Mononuclear cell (primary cell): ENCODE data around the gene SHE. TPM values are rescaled to one million over a fixed set of nuclear protein-coding genes. Genes with fewer than 3 reads are reported as not detected.
"Not testable (repeated sequence)": the region's sequence is repeated elsewhere in the genome, so short reads cannot be mapped to it uniquely, and the experiment has no call there.

Experiments used
- H3K27me3 ChIP-seq: 2 replicates; pipeline ENCODE4 v1.6.0; 2011; ENCODE audit warnings: low read length, control low read depth; ENCODE audit not compliant: insufficient read depth
- H3K4me1 ChIP-seq: 2 replicates; pipeline ENCODE4 v1.5.1; 2011; ENCODE audit warnings: mild to moderate bottlenecking, low read length, control low read depth; ENCODE audit not compliant: insufficient read depth
- H3K4me3 ChIP-seq: 2 replicates; pipeline ENCODE4 v1.5.1; 2011; ENCODE audit warnings: mild to moderate bottlenecking, low read length, moderate library complexity
- H3K9me3 ChIP-seq: 2 replicates; pipeline ENCODE4 v1.5.1; 2011; ENCODE audit warnings: low read depth, mild to moderate bottlenecking, control low read depth, low read length
- total RNA-seq: library from RNA; depleted of rRNA; stranded (reverse); fragments of >200 nt; gene quantifications from one replicate; pipeline ENCODE4 v1.2.3, GENCODE V29; 2012

Gene SHE
- total RNA-seq, 1 donor, result 0.10 TPM

DNA sequence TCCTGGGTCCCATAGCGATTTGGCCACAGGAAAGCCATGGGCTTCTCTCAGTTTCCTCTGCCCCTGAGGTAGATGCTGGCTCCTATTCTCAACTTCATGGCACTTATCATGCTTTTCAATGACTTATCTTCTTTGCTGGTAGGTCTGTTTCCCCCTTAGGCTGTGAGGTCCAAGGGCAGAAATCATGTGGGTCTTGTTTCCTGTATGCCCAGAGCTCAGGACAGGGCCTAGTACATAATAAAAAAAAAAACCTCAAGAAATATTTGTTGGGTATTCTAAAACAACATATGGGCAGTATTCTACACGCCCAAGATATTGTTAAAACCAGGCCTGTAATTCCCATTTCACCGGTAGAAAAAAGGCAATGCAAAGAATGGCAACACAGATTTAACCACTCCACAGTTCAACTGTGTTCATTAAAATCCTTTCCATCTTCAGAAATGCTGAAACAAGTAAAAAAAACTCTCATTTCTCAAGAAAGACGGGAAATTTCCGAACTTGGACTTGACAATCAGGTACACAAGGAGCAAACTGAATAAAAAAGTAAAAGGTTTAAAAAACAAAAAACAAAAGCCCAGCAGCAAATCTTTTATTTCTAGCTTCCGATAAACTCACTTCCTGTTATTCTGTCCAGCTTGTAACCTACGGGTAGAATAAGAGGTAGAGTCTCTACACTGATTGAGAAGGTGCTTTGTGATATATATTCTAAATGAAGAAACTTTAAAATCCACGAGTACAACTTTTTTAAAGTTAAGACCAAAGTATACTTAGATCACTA is 6.5 kb downstream of the SHE start:
- peaks cover 56% of the 10 kb centered on the region for H3K4me1 ChIP-seq
- peaks cover 20% of the 10 kb centered on the region for H3K27me3 ChIP-seq
- no peaks in the 10 kb centered on the region for H3K9me3 ChIP-seq
- H3K4me3 ChIP-seq, result no peak overlapping the region

DNA sequence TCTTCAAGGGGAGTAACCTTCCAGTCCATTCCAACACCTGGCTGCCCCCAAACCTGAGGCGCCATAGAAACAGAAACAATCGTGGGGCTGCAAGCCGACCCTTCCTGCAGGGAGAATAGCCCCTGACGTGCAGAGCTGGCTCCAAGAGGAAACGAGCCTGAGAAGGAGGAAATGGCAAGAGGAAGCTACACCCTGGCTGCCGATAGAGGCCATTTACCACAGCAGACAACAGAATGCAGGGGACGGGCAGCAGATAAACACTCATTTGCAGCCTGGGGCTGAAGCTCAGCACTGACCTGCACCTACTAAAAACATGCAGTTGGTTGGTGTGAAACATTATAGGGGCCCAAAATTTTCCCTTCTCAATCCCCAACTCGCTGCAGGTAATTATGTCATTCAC is 8.9 kb downstream of the SHE start:
- H3K4me3 ChIP-seq, result no peak overlapping the region
- H3K4me1 ChIP-seq, result peaks cover 67% of the 10 kb centered on the region
- no peaks in the 10 kb centered on the region for H3K9me3 ChIP-seq
- H3K27me3 ChIP-seq, result no peaks in the 10 kb centered on the region

- H3K4me3 ChIP-seq, result no peak overlapping the region
- H3K4me1 ChIP-seq, result peaks cover 65% of the 10 kb centered on the region
Observed at GRCh38 chr1:154492115-154492514, 10.1 kb downstream of the SHE start.

DNA sequence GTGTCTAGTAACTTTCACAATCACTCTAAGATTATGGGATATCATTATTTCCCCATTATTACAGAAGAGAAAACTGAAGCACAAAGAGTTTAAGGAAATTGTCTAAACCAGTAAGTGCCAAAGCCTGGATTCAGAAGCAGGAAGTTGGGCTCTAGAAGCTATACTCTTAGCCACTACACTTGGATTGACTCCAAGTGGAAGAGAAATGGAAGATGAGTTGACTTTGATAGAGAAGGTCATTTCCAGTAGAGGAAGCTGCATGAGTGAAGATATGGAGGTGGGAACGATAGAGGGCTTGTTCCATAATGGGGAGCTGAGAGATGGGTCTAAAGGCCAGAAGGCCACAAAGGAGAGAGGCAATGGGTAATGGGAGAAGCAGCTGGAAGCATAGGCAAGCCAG is 11.9 kb downstream of the SHE start:
- H3K4me1 ChIP-seq, result peaks cover 68% of the 10 kb centered on the region
- H3K27me3 ChIP-seq, result no peaks in the 10 kb centered on the region
- H3K9me3 ChIP-seq, result no peaks in the 10 kb centered on the region
- no peak overlapping the region for H3K4me3 ChIP-seq

More at GRCh38 chr1:154492115-154492514, 10.1 kb downstream of the SHE start:
- H3K9me3 ChIP-seq, result no peaks in the 10 kb centered on the region
- H3K27me3 ChIP-seq, result no peaks in the 10 kb centered on the region

- Histone ChIP-seq H3K4me3 (no peak overlapping the region), H3K4me1 (peaks cover 71% of the 10 kb centered on the region), H3K27me3 (no peaks in the 10 kb centered on the region), H3K9me3 (no peaks in the 10 kb centered on the region)
Observed at GRCh38 chr1:154489695-154490274, 12.4 kb downstream of the SHE start.

GRCh38 chr1:154488922-154489321 is 13.3 kb downstream of the SHE start:
- H3K4me3 ChIP-seq, result no peak overlapping the region
- peaks cover 71% of the 10 kb centered on the region for H3K4me1 ChIP-seq
- no peaks in the 10 kb centered on the region for H3K27me3 ChIP-seq
- no peaks in the 10 kb centered on the region for H3K9me3 ChIP-seq

GRCh38 chr1:154486756-154487155 is 15.5 kb downstream of the SHE start:
- not testable (repeated sequence) for H3K9me3 ChIP-seq, H3K4me3 ChIP-seq, H3K27me3 ChIP-seq
- H3K4me1 ChIP-seq, result peaks cover 50% of the 10 kb centered on the region

- no peaks in the 10 kb centered on the region for H3K9me3 ChIP-seq
- no peak overlapping the region for H3K4me3 ChIP-seq
- H3K27me3 ChIP-seq, result no peaks in the 10 kb centered on the region
- H3K4me1 ChIP-seq, result peaks cover 42% of the 10 kb centered on the region
Observed at GRCh38 chr1:154485910-154486496, 16.2 kb downstream of the SHE start.

DNA sequence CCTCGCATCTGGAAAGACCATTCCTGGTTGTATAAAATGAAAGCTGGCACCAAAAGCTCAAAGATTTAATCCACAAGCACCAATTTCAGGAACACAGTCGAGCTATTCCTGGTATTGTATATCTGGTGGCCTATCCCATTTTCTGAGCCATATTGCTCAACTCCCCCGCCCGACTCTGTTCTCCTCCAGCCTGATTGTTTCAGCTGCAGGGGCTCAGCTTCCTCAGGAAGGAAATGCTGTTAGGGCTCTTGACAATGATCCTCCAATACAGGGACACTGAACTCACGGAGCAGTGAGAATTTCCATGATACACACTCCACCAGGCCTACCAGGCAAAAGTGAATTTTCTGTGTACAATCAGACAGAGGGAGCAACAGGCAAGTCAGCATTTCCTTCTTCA is 17.1 kb downstream of the SHE start:
- no peaks in the 10 kb centered on the region for H3K9me3 ChIP-seq
- H3K27me3 ChIP-seq, result no peaks in the 10 kb centered on the region
- no peak overlapping the region for H3K4me3 ChIP-seq
- H3K4me1 ChIP-seq, result peaks cover 33% of the 10 kb centered on the region

DNA sequence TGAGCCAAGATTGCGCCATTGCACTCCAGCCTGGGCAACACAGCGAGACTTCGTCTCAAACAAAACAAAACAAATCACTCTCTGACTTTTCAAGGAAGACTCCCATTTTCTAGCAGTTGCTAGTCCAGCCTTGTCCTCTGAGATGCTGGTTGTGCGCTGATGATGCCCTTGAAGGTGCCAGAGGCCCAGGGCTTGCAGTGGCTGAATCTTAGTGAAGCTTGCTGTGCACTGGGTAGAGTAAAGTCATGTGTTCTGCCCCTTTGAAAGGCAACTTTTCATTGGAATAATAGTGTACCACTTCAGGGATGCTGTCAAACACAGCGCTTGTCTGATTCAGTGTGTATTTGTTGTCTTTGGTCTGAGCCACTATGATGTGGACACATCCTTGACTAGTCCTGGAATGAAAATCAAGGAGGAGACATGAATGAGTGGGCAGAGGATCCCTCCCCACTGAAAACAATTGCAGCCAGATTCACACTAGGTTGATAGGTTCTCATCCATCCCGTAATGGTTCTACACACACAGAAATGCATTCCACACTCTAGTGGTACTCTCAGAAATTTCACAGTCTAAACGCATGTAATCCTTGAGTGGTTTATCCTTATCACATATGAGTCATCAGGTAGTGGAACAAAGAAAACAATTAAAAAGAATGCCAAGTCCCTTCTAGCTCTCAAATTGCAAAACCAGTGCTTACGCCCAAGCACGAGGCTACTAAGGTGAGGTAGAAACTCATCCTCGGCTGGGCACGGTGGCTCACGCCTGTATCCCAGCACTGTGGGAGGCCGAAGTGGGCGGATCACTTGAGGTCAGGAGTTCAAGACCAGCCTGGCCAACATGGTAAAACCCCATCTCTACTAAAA is 18.0 kb downstream of the SHE start:
- Histone ChIP-seq H3K4me1 (peaks cover 32% of the 10 kb centered on the region), H3K27me3 (no peaks in the 10 kb centered on the region), H3K4me3 (no peak overlapping the region), H3K9me3 (no peaks in the 10 kb centered on the region)

GRCh38 chr1:154481053-154481452 is 21.2 kb downstream of the SHE start:
- no peaks in the 10 kb centered on the region for H3K27me3 ChIP-seq
- no peaks in the 10 kb centered on the region for H3K9me3 ChIP-seq
- peaks cover 33% of the 10 kb centered on the region for H3K4me1 ChIP-seq
- H3K4me3 ChIP-seq, result no peak overlapping the region

DNA sequence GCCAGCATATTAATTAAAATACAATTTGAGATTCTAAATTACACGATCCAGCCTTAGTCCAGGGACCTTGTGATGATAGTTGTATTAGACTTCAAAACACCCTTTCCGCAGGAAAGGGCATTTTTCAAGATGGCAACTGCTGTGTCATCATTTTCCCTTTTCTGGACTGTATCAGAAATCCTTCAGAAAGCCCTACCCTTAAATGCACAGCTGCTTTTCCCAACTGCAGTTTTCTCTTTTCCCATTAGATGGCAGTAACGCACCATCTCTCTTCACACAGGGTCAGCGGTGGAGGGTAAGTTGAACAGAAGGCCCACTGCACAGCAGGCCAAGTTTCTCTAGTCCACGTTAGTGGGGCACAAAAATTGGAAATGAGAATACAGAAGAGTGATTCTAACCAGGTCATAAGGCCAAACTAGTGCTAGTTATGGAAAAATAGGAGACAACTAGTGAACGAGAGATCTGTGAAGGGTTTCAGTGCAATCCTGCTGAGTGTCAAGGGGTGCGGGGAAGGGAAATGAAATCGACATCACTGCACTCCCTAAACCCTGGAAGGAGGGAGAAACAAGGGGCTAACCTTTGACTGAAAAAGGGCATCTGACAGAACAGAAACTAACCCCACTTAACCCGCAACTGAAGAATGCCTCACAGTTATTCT is 22.3 kb downstream of the SHE start:
- Histone ChIP-seq H3K4me1 (peaks cover 22% of the 10 kb centered on the region), H3K4me3 (no peak overlapping the region), H3K27me3 (no peaks in the 10 kb centered on the region), H3K9me3 (no peaks in the 10 kb centered on the region)

DNA sequence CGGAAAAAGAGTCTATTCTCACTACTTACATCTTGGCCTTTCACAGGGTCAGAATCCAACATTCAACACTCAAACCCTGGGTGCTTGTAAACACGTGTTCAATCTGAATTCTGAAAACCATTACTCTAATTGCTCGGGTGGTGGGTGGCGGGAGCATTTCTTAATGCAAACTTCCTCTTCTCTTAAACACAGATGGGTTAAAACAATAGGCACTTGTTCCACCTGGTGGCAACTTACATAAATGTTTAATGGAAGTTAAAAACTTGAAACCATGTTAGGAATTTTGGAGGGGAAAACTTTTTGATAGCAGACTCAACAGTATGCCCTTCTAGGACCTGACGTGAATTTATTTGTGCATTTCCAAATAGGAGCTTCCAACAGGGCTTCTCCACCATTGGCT is 23.6 kb downstream of the SHE start:
- no peaks in the 10 kb centered on the region for H3K27me3 ChIP-seq
- H3K4me1 ChIP-seq, result peaks cover 27% of the 10 kb centered on the region
- H3K9me3 ChIP-seq, result no peaks in the 10 kb centered on the region
- no peak overlapping the region for H3K4me3 ChIP-seq

DNA sequence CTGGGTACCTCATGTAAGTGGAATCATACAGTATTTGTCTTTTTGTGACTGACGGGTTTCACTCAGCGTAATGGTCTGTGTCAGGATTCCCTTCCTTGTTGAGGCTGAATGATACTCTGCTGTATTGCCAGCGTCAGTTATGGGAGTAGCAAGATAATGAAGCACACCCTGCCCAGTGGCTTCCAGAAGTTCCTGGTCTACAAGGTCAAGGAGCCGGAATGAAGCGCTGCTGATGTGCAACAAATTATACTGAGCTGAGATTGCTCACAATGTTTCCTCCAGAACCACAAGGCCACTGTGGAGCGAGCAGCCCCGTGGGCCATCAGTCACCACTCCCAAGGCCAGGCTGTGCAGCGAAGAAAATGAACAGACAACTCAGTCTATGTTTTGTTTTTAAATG is 24.2 kb downstream of the SHE start:
- H3K4me1 ChIP-seq, result peaks cover 27% of the 10 kb centered on the region
- H3K4me3 ChIP-seq, result no peak overlapping the region
- H3K27me3 ChIP-seq, result no peaks in the 10 kb centered on the region
- H3K9me3 ChIP-seq, result no peaks in the 10 kb centered on the region
